GM19467 (cell line): ENCODE measurements around the gene LPGAT1.

Source experiments
- ATAC-seq: cut with Tn5 transposase; IDR thresholded peaks from one replicate; pipeline ENCODE4 v1.9.1; 2021; ENCODE audit warnings: mild to moderate bottlenecking, moderate library complexity; ENCODE audit not compliant: unreplicated experiment

LPGAT1 gene

DNA sequence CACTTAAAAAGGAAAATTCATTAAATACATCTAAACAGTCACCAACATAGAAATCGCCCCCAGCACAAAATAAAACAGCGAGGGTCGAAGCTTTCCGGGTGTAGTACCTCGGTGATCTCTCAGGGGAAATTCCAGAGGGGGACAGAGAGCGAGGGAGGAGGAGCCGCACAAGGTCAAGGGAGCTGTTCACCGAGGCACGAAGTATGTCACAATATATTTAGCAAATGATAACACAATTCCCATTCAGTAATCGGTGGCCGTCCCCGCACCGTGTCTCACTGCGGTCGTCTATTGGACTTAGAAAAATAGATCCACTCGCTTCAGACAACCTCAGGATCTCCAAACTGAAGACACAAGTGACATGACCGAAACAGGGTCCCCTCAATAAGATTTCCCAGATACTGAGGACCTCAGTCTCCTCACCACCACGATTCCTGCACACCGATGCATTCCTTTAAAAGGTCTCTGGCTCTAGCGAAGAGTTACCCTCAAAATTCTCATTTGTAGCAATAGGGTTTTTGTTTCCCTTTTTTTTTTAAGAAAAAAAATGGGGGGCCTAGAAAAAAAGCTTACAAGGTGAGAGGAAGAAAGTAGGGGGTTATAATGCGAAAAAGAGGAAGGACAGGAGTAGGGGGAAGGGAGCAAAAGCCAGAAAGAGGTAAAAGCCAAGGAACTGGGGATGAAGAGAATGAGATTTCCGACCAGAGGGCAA lies 1.1 kb downstream of the LPGAT1 start:
- no peak for ATAC-seq

DNA sequence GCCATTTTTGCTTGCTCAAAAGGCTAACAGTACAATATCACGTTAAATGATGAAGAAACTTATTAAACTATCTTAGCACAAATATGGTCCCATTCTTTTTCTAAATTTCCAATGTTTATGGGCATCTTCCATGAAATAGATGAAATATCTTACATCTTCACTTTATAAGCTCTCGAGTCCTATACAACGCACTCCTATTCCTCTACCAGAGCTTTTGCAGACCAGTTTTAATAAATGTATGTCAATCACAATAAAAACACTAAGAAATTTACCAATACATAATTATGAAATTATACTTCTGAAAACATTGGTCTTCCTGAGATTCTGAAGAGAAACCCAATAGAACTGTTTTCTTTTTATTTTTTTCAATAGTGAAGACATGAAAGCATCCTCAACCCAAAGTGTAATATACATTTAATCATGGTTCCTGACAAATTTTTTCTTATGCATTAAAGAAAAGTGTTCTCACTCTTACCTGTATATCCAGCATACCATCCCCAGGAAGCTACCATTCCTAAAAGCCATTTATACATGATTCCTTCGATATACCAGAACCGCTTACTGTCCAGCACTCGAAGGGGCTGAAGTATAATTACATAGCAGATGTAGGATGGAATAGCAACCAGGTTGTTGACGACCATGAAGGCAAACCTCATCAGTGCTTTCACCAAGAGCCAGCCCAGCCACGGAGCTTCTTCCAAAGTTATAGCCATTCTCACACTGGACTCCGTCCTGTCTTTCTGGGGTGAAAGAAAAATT lies 1.8 kb downstream of the LPGAT1 start:
- ATAC-seq = no peak

DNA sequence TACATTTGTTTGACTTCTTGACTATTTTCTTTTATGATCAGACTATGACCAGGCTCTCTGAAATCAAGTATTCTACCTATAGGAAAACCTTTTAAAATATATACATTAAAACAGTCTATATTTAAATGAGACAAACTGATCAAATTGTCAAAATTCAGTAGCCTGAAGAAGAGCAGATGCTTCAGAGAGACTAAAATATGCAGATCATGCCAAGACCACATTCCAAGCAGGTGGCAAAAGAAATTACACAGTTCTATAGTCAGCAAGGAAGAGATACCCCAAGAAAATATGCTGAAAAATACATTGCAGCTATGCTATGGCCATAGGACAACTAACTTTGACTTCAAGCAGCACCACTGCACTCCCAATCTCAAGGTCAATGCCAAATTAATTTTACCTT lies 3.5 kb downstream of the LPGAT1 start:
- no peak for ATAC-seq

DNA sequence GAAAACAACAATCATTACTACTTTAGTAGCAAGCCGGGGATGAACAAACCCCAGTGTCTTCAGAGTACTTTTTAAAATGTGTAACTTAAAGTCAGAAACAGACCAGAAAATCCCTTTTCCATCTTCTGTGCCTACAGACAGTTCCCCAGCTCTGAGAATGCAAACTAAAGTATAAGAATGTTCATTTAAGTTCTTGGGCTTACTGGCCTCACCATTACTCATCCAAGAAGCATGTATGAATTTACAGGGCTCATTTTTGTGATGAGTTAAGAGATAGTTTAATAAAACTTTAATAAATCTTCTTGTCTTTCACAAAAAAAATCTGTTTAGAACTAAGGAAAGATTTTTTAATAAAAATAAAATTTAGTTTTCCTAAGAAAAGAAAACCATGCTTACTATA lies 4.6 kb downstream of the LPGAT1 start:
- no peak for ATAC-seq

DNA sequence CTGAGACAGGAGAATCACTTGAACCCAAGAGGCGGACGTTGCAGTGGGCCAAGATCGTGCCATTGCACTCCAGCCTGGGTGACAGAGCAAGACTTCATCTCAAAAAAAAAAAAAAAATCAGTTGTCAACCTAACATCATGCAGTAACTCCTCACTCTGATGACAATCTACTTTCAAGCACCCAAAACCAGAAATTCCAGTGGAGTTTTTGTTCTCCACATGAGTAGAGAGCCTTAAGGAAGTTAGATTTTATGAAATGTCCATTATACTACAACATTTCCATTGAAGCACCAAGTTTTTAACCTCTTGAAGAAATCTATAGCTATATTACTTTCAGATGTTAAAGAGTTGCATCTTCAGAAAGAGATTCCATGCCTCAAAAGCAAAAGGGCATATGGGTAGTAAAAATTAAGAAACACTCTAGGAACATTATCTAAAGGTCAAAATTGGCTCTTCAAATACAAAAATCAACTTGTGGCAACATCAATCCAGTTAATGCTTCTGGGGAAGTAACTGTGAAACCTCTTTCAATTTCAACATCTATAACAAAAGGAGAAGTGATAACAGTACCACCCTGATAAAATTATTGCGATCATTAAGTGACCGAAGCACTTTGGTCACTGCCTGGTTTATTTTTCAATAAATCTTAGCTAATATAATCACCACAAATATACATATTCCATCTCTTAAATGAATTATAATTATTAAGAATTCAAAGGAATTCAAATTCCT lies 7.7 kb downstream of the LPGAT1 start:
- ATAC-seq = no peak

DNA sequence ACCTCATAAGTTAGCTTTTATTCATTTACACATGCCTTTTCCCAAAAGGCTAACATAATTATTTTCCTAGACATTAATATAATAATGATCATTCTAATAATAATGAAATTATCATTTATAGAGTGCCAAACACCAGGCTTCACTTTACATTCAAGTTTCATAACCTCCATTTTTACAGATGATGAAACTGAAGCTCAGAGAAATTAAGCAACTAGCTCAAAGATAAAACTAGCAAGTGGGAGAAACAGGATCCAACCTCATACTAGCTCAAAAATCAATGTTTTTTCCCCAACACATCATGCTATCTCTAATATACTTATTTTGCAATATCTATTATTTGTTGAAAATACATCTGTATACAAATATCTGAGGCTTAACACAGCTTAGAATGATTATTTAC lies 14.0 kb downstream of the LPGAT1 start:
- no peak for ATAC-seq

DNA sequence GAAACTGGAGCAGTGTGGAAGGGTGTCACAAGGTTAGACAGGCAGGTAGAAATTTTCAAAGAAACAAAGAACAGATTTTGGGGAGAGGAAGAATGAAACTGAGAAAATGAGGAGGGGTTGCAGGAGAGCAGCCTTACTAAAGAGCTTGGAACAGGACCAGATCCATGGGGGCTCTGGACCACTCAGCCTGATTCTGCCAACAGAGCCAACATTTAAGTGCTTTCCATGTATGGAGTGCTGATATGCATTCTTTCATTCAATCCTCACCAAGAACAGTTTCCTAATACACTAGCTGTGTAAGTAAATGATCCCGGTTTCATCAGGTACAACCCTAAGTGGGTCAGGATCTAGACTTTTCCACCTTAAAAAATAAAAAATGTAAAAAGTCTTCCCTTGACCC lies 16.2 kb downstream of the LPGAT1 start:
- no peak for ATAC-seq

DNA sequence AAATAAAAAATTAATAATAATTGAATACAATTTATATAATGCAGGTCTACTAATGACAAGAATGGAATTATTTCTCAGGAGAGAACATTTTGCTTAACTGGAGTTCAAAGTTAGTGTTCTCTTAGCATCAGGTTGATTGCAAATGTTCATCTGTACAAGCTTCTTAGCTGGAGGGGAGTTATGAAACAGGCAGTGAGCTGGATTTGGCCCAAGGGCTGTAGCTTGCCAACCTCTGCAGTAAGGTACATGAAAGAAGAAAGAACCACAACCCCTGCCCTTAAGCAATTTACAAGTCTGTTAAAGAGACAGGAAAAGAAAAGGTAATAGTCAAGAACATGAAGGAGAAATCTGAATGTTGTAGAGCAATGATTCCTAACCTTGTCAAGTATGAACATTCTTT lies 17.0 kb downstream of the LPGAT1 start:
- no peak for ATAC-seq

DNA sequence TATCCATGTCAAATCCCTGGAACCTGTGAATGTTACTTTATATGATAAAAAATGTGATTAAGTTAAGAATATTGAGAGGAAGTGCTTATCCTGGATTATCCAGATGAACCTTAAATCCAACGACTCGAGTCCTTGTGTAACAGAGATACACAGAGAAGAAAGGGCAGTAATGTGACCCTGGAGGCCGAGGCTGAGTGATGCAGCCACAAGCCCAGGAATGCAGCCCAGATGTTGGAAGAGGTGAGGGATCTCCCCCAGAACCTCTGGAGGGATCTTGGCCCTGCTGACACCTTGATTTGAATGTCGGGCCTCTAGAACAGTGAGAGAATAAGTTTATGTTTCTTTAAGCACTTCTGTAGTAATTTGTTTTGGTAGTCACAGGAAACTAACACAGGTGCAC lies 18.0 kb downstream of the LPGAT1 start:
- no peak for ATAC-seq

DNA sequence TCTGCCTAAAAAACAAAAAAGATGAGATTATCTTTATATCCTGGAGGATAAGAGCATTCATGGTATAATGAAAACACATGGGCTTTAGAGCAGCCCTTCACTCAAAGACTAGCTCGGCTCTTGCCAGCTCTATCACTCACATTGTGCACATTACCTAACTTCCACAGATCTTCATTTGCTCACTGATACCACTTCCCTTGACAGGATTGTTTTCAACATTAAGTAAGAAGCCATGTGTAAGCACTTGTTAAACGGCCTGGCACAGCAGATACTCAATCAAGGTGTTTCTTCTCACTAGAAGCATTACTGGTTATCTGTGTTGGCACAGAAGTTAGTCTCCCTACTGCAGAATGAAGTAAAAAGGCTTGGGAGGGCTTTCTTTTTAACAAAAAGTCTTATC lies 18.7 kb downstream of the LPGAT1 start:
- ATAC-seq = no peak

DNA sequence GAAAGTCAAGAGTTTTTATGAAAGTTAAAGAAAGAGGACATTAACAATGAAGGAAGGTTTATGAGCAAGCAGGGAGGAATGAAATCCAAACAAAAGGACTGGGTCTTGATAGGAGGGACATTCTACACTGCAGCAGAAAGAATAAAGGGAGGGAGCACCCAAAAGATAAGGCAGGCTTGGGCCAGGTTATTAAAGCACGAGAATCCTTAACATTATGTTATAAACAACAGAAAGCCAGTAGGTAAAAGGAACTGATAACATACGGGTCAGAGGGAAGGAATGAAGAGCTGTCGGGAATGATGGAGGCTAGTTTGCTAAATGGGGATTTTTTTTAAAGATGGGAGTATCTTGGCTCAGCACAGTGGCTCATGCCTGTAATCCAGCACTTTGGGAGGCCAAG lies 19.4 kb downstream of the LPGAT1 start:
- no peak for ATAC-seq

DNA sequence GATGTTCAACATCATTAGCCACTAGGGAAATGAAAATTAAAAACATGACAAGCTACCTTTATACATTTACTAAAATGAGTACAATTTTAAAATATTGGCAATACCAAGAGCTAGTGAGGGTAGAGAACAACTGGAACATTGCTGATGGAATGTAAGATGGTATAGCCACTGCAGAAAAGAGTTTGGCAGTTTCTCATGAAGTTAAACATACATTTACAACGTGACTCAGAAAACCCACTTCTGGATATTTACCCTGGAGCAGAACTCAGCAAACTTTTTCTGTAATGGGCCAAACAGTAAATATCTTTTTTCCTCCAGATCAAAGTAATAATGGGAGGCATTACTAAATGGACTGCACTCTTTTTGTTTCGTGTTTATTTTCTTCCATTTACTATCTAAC lies 22.1 kb downstream of the LPGAT1 start:
- ATAC-seq = no peak

DNA sequence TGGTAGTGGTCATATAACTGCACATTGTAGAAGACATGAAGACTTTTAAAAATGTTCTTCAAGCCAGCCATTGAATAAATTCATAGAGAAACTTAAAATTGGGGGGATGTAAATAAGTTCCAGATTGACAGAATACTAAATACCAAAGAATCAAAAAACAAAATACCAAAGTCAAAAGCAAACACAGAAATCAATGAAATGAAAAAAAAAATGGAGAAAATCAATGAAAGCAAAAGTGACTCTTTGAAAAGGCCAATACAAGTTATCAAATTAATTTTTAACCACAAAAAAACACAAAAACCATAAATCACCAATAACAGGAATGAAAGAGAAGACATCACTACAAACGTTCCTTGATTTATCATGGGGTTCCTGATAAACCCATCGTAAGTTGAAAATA lies 25.6 kb downstream of the LPGAT1 start:
- no peak for ATAC-seq

DNA sequence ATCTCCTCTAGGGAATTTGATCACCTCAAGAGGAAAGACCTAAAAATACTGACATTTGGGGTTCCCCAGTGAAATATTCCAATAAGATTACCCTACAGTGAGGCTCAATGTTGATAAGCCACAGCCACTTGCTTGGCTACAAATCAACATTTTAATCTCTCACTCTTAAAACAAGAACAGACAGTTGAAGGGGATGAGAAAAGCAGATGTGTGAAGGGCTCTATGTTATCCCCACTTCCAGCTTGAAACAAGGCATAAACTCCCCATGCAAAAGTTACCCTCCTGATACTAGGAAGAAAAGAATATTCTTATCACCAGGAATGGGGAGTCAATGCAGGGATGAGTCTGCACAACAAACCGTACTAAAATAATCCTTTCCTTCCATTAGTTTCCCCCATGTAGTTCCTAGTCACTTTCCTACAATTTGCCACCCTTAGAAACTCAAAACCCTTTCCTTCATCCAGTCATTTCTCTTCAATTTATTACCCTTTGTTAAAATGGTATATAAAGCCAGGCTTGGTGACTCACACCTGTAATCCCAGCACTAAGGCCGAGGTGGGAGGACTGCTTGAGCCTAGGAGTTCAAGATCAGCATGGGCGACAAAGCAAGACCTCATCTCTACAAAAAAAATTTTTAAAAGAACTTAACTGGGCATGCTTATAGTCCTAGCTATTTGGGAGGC lies 29.5 kb downstream of the LPGAT1 start:
- ATAC-seq = no peak

DNA sequence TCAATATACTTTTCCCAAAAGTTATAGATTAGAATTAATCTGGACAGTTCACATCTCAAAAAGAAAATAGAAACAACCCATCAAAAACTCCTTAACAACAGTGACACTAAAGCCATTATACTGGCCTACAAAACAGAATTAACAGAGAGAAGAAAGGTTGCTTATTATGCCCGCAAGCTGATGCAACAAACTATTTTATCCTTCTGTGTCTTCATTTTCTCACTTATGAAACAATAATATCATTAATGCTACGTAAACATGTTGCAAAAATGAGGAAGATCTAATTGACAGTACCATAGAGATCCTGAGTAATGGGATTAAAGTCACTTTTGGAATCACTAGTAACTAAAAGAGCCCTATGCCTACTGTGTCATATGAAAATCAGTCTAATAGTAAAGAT lies 32.6 kb downstream of the LPGAT1 start:
- no peak for ATAC-seq

DNA sequence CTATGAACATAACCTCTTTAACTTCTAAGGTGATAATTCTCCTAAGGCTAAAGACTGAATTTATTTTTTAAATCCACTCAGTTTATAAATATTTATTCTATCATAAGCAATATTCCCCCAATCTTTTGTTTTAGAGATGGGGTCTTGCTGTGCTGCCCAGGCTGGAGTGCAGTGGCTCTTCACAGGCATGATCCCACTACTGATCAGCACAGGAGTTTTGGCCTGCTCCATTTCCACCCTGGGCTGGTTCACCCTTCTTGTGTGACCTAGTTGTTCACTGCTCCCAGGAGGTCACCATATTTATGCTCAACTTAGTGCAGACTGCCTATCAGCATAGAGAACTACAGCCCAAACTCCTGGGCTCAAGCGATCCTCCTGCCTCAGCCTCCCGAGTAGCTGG lies 38.6 kb downstream of the LPGAT1 start:
- ATAC-seq = no peak

DNA sequence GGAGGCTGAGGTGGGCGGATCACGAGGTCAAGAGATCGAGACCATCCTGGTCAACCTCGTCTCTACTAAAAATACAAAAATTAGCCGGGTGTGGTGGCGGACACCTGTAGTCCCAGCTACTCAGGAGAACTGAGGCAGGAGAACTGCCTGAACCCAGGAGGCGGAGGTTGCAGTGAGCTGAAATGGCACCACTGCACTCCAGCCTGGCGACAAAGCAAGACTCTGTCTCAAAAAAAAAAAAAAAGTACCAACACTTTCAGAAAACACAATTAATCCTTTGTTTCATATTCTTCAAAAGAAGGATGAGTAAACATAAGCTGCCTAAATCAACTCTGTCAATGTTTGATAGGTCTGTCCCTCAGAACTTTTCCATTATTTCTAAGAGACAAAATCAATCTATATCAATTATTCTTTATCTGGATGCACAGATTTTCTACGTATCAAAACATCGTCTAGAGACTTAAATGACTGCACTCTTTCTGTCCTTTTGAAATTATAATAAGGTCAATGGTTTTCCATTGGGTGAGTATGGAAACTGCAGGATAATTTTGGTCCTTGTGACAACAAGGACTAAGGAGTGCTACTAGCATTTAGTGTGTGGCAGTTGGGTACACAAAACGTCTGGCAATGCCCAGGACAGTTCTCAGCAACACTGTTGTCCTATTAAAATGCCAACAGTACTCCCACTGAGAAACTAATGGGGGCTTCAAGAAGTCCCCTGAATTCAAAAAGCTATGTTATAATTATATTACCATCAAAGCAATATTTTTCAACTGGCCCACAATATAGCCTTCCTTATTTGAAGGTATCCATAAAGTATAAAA lies 40.7 kb downstream of the LPGAT1 start:
- no peak for ATAC-seq

DNA sequence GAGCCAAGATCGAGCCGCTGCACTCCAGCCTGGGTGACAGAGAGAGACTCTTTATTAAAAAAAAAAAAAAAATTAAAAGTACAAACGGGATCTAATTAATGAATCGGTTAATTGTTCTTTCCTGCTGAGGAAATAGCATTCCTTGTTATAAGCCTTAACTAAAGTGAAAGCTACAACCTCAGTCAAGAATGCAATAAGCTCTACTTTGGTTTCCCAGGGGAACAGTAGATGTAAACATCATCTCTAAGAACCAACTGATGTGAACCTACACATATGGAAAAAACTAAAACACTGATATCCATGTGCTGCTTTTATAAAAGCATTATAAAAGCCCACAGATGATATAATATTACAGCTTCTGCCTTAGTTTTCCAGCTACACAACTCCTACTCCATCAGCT lies 41.9 kb downstream of the LPGAT1 start:
- no peak for ATAC-seq

DNA sequence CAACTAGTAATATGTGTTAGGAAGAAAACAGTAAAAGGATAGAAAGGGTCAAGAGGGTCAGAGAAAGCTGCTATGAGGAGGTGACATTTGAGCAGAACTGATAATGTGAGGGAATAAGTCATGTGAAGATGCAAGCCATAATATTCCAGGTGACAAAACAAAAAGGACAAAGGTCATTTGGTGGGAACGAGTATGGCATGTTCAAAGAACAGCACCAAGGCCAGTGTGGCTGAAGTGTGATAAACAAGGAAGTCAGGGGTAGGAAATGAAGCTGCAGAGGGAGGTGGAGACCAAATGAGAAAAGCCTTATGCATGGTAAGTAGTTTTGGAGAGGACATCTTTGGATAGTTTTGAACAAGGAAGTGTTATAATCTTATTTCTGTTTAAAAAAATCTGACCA lies 46.7 kb downstream of the LPGAT1 start:
- no peak for ATAC-seq

DNA sequence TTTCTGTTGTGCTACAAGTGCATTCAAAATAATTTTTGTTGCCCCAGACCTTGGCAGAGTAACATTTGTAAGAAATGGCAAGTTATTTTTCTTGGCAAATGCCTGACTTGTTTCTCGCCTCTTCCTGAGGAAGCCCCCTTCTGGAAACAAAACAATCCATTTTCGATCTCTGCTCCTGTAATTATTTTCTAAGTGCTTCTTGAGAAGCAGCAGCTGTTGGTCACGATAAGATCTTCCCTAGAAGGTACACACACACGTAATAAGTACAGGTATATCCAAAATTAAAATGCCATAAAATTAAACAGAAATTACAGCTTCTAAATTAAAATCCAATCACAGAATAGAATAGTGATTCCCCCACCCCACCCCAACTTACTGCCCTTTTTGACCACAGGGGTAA lies 47.3 kb downstream of the LPGAT1 start:
- no peak for ATAC-seq

DNA sequence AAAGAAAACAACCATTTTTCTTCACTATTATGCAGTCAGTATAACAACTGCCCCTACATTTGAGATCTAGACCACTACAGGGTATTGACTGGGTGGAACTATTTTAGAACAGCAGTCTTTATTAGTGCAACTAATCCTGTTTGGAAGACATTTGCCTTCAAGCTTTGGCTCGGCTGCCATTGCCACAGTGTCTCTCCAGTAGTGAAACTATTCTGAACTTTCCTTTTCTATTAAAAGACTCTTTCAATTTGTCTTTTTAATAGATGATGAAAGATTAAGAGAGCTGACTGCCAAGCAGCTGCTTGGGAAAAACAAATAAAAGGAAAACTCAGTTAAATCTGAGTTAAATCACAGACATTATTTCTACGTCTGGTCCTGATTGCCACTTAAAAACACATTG lies 49.3 kb downstream of the LPGAT1 start:
- ATAC-seq = no peak
